Endothelial cell of umbilical vein (primary cell): ENCODE data around the gene RASIP1. TPM values are rescaled to one million over a fixed set of nuclear protein-coding genes. Genes with fewer than 3 reads are reported as not detected.
"Not testable (repeated sequence)": the region's sequence is repeated elsewhere in the genome, so short reads cannot be mapped to it uniquely, and the experiment has no call there.

ENCODE experiments used
- BruUV-seq: library from RNA; stranded (reverse); fragments of 400-500 nt; replicated peaks from 2 replicates; lab custom pipeline; 2021; lab: Mats Ljungman, UMichigan
- CTCF ChIA-PET: fragments of 300-600, 350-600 bp; sonication (Branson Sonifier 250); formaldehyde crosslinking; loops from one replicate; lab custom pipeline; 2021; ENCODE audit warnings: antibody characterized with exemption, inconsistent platforms; lab: Charles Lee
- POLR2A ChIA-PET: fragments of 300-600, 350-600 bp; sonication (Branson Sonifier 250); formaldehyde crosslinking; loops from one replicate; lab custom pipeline; 2021; ENCODE audit warnings: antibody characterized with exemption, inconsistent platforms; lab: Charles Lee
- DNase-seq: peaks from one replicate; pipeline ENCODE4 v3.0.0-alpha.2; 2011; ENCODE audit warnings: low read depth, low spot score
- FAIRE-seq: peaks from 2 replicates; lab custom pipeline; 2011; peaks lifted over from hg19 to GRCh38; lab: Jason Lieb, UNC
- H2AFZ ChIP-seq: 2 replicates; pipeline ENCODE4 v1.6.0; 2012; ENCODE audit warnings: low read depth, low read length, control low read depth, inconsistent platforms
- H3K27ac ChIP-seq: 2 replicates; pipeline ENCODE4 v1.5.1; 2011; ENCODE audit warnings: low read depth, mild to moderate bottlenecking, control low read depth, low read length, moderate library complexity; ENCODE audit not compliant: insufficient read depth
- H3K27me3 ChIP-seq, 2 experiments: 2 replicates each; pipeline versions ENCODE4 v1.6.0 to v1.6.1; 2011; ENCODE audit warnings: low read length in 2 of 2, mixed read lengths in 1 of 2; ENCODE audit not compliant: control insufficient read depth in 2 of 2, insufficient read depth in 2 of 2
- H3K36me3 ChIP-seq, 2 experiments: 2 replicates in 1 of 2; 3 replicates in 1 of 2; pipeline ENCODE4 v1.5.1; 2011; ENCODE audit warnings: low read length in 2 of 2, mild to moderate bottlenecking in 1 of 2, moderate library complexity in 1 of 2; ENCODE audit not compliant: control insufficient read depth in 2 of 2, insufficient read depth in 2 of 2; ENCODE audit errors: extremely low read depth in 1 of 2
- H3K4me1 ChIP-seq: 3 replicates; pipeline ENCODE4 v1.5.1; 2011; ENCODE audit warnings: mild to moderate bottlenecking, low read length; ENCODE audit not compliant: control insufficient read depth, insufficient read depth; ENCODE audit errors: extremely low read depth
- H3K4me2 ChIP-seq: 2 replicates; pipeline ENCODE4 v1.6.1; 2011; ENCODE audit warnings: low read length, control low read depth, mixed read lengths; ENCODE audit not compliant: insufficient read depth
- H3K4me3 ChIP-seq, 3 experiments: fragments of 200-600 bp in 1 of 3; sonication (generic), shearing (Covaris generic) in 1 of 3; replicated peaks in 1 of 3; 2 replicates each; pipeline ENCODE4 v1.5.1; 2011 to 2016; ENCODE audit warnings: control low read depth in 3 of 3, low read length in 3 of 3, mild to moderate bottlenecking in 2 of 3, inconsistent platforms in 1 of 3, low read depth in 1 of 3, moderate library complexity in 1 of 3; ENCODE audit not compliant: insufficient read depth in 1 of 3
- H3K79me2 ChIP-seq: 2 replicates; pipeline ENCODE4 v1.6.0; 2012; ENCODE audit warnings: low read length, inconsistent platforms; ENCODE audit not compliant: control insufficient read depth, insufficient read depth
- H3K9ac ChIP-seq: replicated peaks from 2 replicates; pipeline ENCODE3; 2011; ENCODE audit warnings: low read length, control low read depth; ENCODE audit not compliant: insufficient read depth; ENCODE audit errors: extremely low read depth
- H3K9me1 ChIP-seq: replicated peaks from 3 replicates; pipeline ENCODE4 v1.6.0; 2011; ENCODE audit warnings: mild to moderate bottlenecking, low read length; ENCODE audit not compliant: control insufficient read depth, insufficient read depth; ENCODE audit errors: extremely low read depth
- H3K9me3 ChIP-seq: replicated peaks from 2 replicates; pipeline ENCODE4 v1.5.1; 2012; ENCODE audit warnings: low read length, inconsistent platforms; ENCODE audit not compliant: control insufficient read depth, insufficient read depth
- H4K20me1 ChIP-seq: replicated peaks from 2 replicates; pipeline ENCODE3; 2011; ENCODE audit warnings: mild to moderate bottlenecking, low read length; ENCODE audit not compliant: control insufficient read depth, insufficient read depth; ENCODE audit errors: extremely low read depth
- EZH2 ChIP-seq: IDR thresholded peaks from 2 replicates; pipeline ENCODE4 v1.6.1; 2012; ENCODE audit warnings: borderline replicate concordance, low read depth, mild to moderate bottlenecking, moderate library complexity, low read length, inconsistent platforms; ENCODE audit not compliant: severe bottlenecking
- FOS ChIP-seq: IDR thresholded peaks from 2 replicates; pipeline ENCODE4 v1.6.1; 2011; ENCODE audit warnings: mild to moderate bottlenecking, low read length, moderate library complexity, borderline replicate concordance; ENCODE audit not compliant: insufficient read depth
- GATA2 ChIP-seq: IDR thresholded peaks from 2 replicates; pipeline ENCODE4 v1.7.0; 2011; ENCODE audit warnings: low read depth, mild to moderate bottlenecking, moderate library complexity, mixed read lengths, low read length; ENCODE audit not compliant: insufficient read length, insufficient read depth
- JUN ChIP-seq: IDR thresholded peaks from 2 replicates; pipeline ENCODE4 v1.6.1; 2011; ENCODE audit warnings: borderline replicate concordance, low read depth; ENCODE audit not compliant: insufficient read length, insufficient read depth
- MYC ChIP-seq: IDR thresholded peaks from one replicate; pipeline ENCODE4 v1.6.1; 2011; ENCODE audit warnings: mild to moderate bottlenecking, low read depth, low read length
- POLR2A ChIP-seq: IDR thresholded peaks from 2 replicates; pipeline ENCODE4 v1.6.1; 2012; ENCODE audit warnings: low read depth, mild to moderate bottlenecking, control low read depth, low read length
- POLR2AphosphoS5 ChIP-seq: IDR thresholded peaks from 2 replicates; pipeline ENCODE4 v1.6.1; 2012; ENCODE audit warnings: low read depth, mild to moderate bottlenecking, control low read depth, low read length, moderate library complexity; ENCODE audit not compliant: insufficient read depth
- dilution Hi-C: fragments of 300-500 bp; cut with MboI; formaldehyde crosslinking; loops from one replicate; pipeline ENCODE4 v1.15.0; 2019; ENCODE audit warnings: low sequenced_read_pairs; ENCODE audit not compliant: extremely low pct_ligation_motif_present
- intact Hi-C: fragments of 100-400 bp; cut with micrococcal nuclease; formaldehyde crosslinking; loops from one replicate; pipeline ENCODE4 v1.10.0; 2022
- polyA plus RNA-seq, 4 experiments: library from polyadenylated mRNA; depleted of rRNA in 3 of 4; stranded (reverse) in 3 of 4; unstranded in 1 of 4; fragments of >200 nt; gene quantifications; 2 replicates each; pipeline versions ENCODE4 v1.2.1 to v1.2.3, GENCODE V29; 2011 to 2012; ENCODE audit warnings: missing spikeins in 1 of 4
- total RNA-seq: library from RNA; stranded (reverse); gene quantifications from 2 replicates; pipeline ENCODE4 v1.2.3, GENCODE V29; 2021
- TF ChIP-seq, protein P1 (sequence below): IDR thresholded peaks from 2 replicates; pipeline ENCODE4 v1.6.1; 2011; ENCODE audit not compliant: insufficient read depth, insufficient read length
- TF ChIP-seq, protein P2 (sequence below), 2 donors: IDR thresholded peaks; 1 replicate in 1 of 2; 2 replicates in 1 of 2; pipeline ENCODE4 v1.5.1; 2011; ENCODE audit warnings: low read length in 2 of 2, mild to moderate bottlenecking in 2 of 2, moderate library complexity in 2 of 2, control low read depth in 1 of 2, inconsistent platforms in 1 of 2, low read depth in 1 of 2; ENCODE audit not compliant: insufficient read depth in 1 of 2; ENCODE audit errors: extremely low read depth in 1 of 2

RASIP1 gene
- total and polyA plus RNA-seq, 2 donors (not counting 3 experiments of a cell fraction or from before 2014, with no cell fraction given) = 66.2 to 82.1 TPM

DNA sequence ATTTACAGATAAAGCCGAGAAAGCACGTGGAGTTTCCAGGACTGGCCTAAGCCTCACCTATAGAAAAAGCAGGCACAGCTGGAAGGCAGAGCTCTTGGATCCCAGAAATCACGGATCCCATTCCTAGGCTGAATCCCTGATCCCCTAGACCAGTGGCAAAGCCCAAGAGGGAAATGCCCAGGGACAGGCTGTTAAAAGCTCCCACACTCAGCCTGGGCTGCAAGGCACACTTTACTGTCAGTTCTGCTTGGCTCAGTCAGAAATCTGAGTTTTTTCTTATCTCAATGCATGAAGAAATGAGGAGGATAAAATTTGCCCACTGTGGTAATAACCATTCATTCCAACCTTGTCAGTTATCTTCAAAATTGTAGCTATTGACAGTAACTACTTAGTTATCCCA, 52.6 kb downstream of the RASIP1 start:
- POLR2A ChIA-PET = no interaction called here
- Histone ChIP-seq H3K79me2 (no peaks in the 10 kb centered on the region), H3K4me3 (no peak overlapping the region), H3K27ac (no peak overlapping the region), H3K4me2 (no peak overlapping the region), H4K20me1 (no peaks in the 10 kb centered on the region), H2AFZ (no peak overlapping the region), H3K9me1 (no peaks in the 10 kb centered on the region), H3K27me3 (peaks cover 0 to 2% of the 10 kb centered on the region in 2 experiments), H3K36me3 (no peaks in the 10 kb centered on the region), H3K9me3 (no peaks in the 10 kb centered on the region), H3K4me1 (no peaks in the 10 kb centered on the region), H3K9ac (no peak overlapping the region)
- intact Hi-C loops (no loop called here), dilution Hi-C loops (no loop called here)
- FAIRE-seq (no peak), DNase-seq (no peak)
- no TSS peak for BruUV-seq
- no peak for TF ChIP-seq EZH2
- TF ChIP-seq, protein P1, sequence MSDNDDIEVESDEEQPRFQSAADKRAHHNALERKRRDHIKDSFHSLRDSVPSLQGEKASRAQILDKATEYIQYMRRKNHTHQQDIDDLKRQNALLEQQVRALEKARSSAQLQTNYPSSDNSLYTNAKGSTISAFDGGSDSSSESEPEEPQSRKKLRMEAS = no peak
- TF ChIP-seq FOS = no peak
- no peak for TF ChIP-seq JUN
- no peak for TF ChIP-seq POLR2AphosphoS5
- TF ChIP-seq, protein P2, sequence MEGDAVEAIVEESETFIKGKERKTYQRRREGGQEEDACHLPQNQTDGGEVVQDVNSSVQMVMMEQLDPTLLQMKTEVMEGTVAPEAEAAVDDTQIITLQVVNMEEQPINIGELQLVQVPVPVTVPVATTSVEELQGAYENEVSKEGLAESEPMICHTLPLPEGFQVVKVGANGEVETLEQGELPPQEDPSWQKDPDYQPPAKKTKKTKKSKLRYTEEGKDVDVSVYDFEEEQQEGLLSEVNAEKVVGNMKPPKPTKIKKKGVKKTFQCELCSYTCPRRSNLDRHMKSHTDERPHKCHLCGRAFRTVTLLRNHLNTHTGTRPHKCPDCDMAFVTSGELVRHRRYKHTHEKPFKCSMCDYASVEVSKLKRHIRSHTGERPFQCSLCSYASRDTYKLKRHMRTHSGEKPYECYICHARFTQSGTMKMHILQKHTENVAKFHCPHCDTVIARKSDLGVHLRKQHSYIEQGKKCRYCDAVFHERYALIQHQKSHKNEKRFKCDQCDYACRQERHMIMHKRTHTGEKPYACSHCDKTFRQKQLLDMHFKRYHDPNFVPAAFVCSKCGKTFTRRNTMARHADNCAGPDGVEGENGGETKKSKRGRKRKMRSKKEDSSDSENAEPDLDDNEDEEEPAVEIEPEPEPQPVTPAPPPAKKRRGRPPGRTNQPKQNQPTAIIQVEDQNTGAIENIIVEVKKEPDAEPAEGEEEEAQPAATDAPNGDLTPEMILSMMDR (IDR thresholded peaks at IDR 0.05; ENCODE audit: extremely low read depth in 1 of 2, insufficient read depth in 1 of 2, low read depth in 1 of 2, low read length in 2 of 2) = no peak
- TF ChIP-seq GATA2 = no peak
- TF ChIP-seq MYC = no peak
- TF ChIP-seq POLR2A = no peak
- CTCF ChIA-PET = interaction anchor here (0.7 to 2.2 kb wide), 3 partner anchors 10 to 13 kb away, joined by 3 to 11 read pairs (median 3); no protein-coding TSS in a partner anchor

- CTCF ChIA-PET = interaction anchor here (1.4 to 2.2 kb wide), 2 partner anchors 12 to 13 kb away, joined by 3 to 11 read pairs; no protein-coding TSS in a partner anchor
- FAIRE-seq, H2AFZ ChIP-seq, BruUV-seq, H3K4me2 ChIP-seq, DNase-seq, dilution Hi-C loops, H3K9me1 ChIP-seq, H3K79me2 ChIP-seq, H3K4me3 ChIP-seq, H3K4me1 ChIP-seq, intact Hi-C loops, POLR2A ChIA-PET, H3K27me3 ChIP-seq, H3K9me3 ChIP-seq, H4K20me1 ChIP-seq, H3K36me3 ChIP-seq, H3K27ac ChIP-seq, H3K9ac ChIP-seq: not testable (repeated sequence)
These were observed 53.8 kb downstream of the RASIP1 start for GRCh38 chr19:48686637-48687036.
